Panc1 (cell line): Measurements from ENCODE around the gene SMIM35.

Source experiments
- POLR2AphosphoS5 ChIP-seq: IDR thresholded peaks from 2 replicates; pipeline ENCODE4 v1.6.1; 2012; ENCODE audit warnings: mild to moderate bottlenecking, low read depth, low read length, moderate library complexity
- SIN3A ChIP-seq: IDR thresholded peaks from 2 replicates; pipeline ENCODE4 v1.6.1; 2012; ENCODE audit warnings: low read depth, mild to moderate bottlenecking, low read length, moderate library complexity, borderline replicate concordance; ENCODE audit not compliant: insufficient read depth
- TF ChIP-seq, protein P1 (sequence below): fragments of 450-650 bp; IDR thresholded peaks from 2 replicates; pipeline ENCODE4 v1.5.1; 2017; ENCODE audit warnings: mild to moderate bottlenecking

DNA sequence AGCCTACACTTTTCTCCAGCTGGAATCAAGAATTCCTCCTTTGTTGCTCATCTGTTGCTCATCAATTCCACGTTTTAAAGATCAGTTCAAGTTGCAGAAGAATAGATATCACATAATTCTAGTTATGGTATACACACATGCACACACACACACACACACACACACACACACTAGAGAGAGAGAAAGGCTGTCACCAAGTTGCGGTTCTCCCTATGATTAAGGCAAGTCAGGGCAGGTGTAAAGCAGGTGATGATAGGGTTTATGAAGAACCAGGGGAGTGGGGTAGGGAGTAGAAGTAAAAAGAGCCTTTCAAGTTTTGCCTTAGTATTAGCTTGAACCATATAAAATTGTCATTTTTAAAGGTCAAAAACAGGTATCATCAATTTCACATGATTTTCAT lies 41.6 kb downstream of the SMIM35 start:
- TF ChIP-seq, protein P1, sequence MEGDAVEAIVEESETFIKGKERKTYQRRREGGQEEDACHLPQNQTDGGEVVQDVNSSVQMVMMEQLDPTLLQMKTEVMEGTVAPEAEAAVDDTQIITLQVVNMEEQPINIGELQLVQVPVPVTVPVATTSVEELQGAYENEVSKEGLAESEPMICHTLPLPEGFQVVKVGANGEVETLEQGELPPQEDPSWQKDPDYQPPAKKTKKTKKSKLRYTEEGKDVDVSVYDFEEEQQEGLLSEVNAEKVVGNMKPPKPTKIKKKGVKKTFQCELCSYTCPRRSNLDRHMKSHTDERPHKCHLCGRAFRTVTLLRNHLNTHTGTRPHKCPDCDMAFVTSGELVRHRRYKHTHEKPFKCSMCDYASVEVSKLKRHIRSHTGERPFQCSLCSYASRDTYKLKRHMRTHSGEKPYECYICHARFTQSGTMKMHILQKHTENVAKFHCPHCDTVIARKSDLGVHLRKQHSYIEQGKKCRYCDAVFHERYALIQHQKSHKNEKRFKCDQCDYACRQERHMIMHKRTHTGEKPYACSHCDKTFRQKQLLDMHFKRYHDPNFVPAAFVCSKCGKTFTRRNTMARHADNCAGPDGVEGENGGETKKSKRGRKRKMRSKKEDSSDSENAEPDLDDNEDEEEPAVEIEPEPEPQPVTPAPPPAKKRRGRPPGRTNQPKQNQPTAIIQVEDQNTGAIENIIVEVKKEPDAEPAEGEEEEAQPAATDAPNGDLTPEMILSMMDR: no peak
- TF ChIP-seq POLR2AphosphoS5 (no peak), SIN3A (no peak)
